Trophoblast cell (in vitro differentiated cells and primary cell): Measurements from ENCODE around the gene TMEM176A.

ENCODE experiments used
- DNase-seq, 2 donors: peaks; one replicate each; pipeline ENCODE4 v3.0.0-alpha.2; 2016
- H2AFZ ChIP-seq: 2 replicates; pipeline ENCODE4 v1.6.1; 2013; ENCODE audit warnings: low read length, moderate library complexity, mild to moderate bottlenecking; ENCODE audit not compliant: insufficient read depth, poor library complexity
- H2AK5ac ChIP-seq: 2 replicates; pipeline ENCODE4 v1.6.1; 2013; ENCODE audit warnings: mild to moderate bottlenecking, low read length
- H2BK120ac ChIP-seq: 2 replicates; pipeline ENCODE4 v1.6.1; 2013; ENCODE audit warnings: low read length, mild to moderate bottlenecking, moderate library complexity; ENCODE audit not compliant: insufficient read depth, poor library complexity
- H2BK12ac ChIP-seq: 2 replicates; pipeline ENCODE4 v1.6.1; 2013; ENCODE audit warnings: mild to moderate bottlenecking, low read length, moderate library complexity
- H2BK5ac ChIP-seq: 2 replicates; pipeline ENCODE4 v1.6.1; 2013; ENCODE audit warnings: low read length, low read depth, moderate library complexity, mild to moderate bottlenecking; ENCODE audit not compliant: poor library complexity
- H3K14ac ChIP-seq: 2 replicates; pipeline ENCODE4 v1.6.1; 2013; ENCODE audit warnings: mild to moderate bottlenecking, low read length
- H3K18ac ChIP-seq: 2 replicates; pipeline ENCODE4 v1.6.1; 2013; ENCODE audit warnings: mild to moderate bottlenecking, low read length
- H3K23ac ChIP-seq: 2 replicates; pipeline ENCODE4 v1.6.1; 2013; ENCODE audit warnings: low read length
- H3K27ac ChIP-seq: 2 replicates; pipeline ENCODE4 v1.5.1; 2013; ENCODE audit warnings: low read depth, mild to moderate bottlenecking, inconsistent platforms, low read length, moderate library complexity
- H3K27me3 ChIP-seq: 2 replicates; pipeline ENCODE4 v1.6.1; 2013; ENCODE audit warnings: inconsistent platforms, mild to moderate bottlenecking, low read length, moderate library complexity; ENCODE audit not compliant: insufficient read depth
- H3K36me3 ChIP-seq, 2 experiments: 1 replicate in 1 of 2; 2 replicates in 1 of 2; pipeline ENCODE4 v1.6.1; 2013; ENCODE audit warnings: low read length in 2 of 2, mild to moderate bottlenecking in 2 of 2, moderate library complexity in 1 of 2; ENCODE audit not compliant: insufficient read depth in 2 of 2, control insufficient read depth in 1 of 2
- H3K4ac ChIP-seq: 2 replicates; pipeline ENCODE4 v1.6.1; 2013; ENCODE audit warnings: low read depth, mild to moderate bottlenecking, low read length, moderate library complexity
- H3K4me1 ChIP-seq, 2 experiments: 1 replicate in 1 of 2; 2 replicates in 1 of 2; pipeline ENCODE4 v1.6.1; 2013; ENCODE audit warnings: low read length in 2 of 2, mild to moderate bottlenecking in 2 of 2, moderate library complexity in 1 of 2; ENCODE audit not compliant: insufficient read depth in 2 of 2, control insufficient read depth in 1 of 2
- H3K4me2 ChIP-seq: 2 replicates; pipeline ENCODE4 v1.6.1; 2013; ENCODE audit warnings: inconsistent platforms, mild to moderate bottlenecking, low read length, moderate library complexity
- H3K4me3 ChIP-seq: 2 replicates; pipeline ENCODE4 v1.5.1; 2013; ENCODE audit warnings: mild to moderate bottlenecking, low read depth, low read length, inconsistent platforms
- H3K79me1 ChIP-seq: one replicate; pipeline ENCODE4 v1.6.1; 2013; ENCODE audit warnings: low read length
- H3K79me2 ChIP-seq: 2 replicates; pipeline ENCODE4 v1.6.1; 2013; ENCODE audit warnings: low read length, mild to moderate bottlenecking; ENCODE audit not compliant: control insufficient read depth, insufficient read depth, poor library complexity
- H3K9ac ChIP-seq: 2 replicates; pipeline ENCODE4 v1.6.1; 2013; ENCODE audit warnings: mild to moderate bottlenecking, low read length
- H3K9me3 ChIP-seq: 2 replicates; pipeline ENCODE4 v1.6.1; 2013; ENCODE audit warnings: low read depth, mild to moderate bottlenecking, control low read depth, inconsistent platforms, low read length; ENCODE audit not compliant: insufficient read depth
- H4K12ac ChIP-seq: 2 replicates; pipeline ENCODE4 v1.6.1; 2013; ENCODE audit warnings: low read depth, mild to moderate bottlenecking, low read length, moderate library complexity
- H4K8ac ChIP-seq: 2 replicates; pipeline ENCODE4 v1.6.1; 2013; ENCODE audit warnings: low read depth, mild to moderate bottlenecking, low read length, moderate library complexity
- H4K91ac ChIP-seq: one replicate; pipeline ENCODE4 v1.6.1; 2013; ENCODE audit warnings: low read depth, mild to moderate bottlenecking, low read length, moderate library complexity
- WGBS: extraction: QIAGEN DNeasy Blood & Tissue Kit; methylation state at CpG from one replicate; pipeline ENCODE4 v1.1.7; 2013; ENCODE audit warnings: missing lambda C conversion rate; ENCODE audit not compliant: insufficient read length, insufficient coverage; ENCODE audit errors: extremely low coverage; 5-methylcytosine and 5-hydroxymethylcytosine counted together

TMEM176A gene

GRCh38 chr7:150835019-150835418 lies 34.5 kb downstream of the TMEM176A start:
- Histone ChIP-seq H3K27ac (no peak overlapping the region), H3K9ac (no peak overlapping the region), H3K4me3 (no peak overlapping the region), H3K4me2 (no peak overlapping the region), H4K12ac (no peak overlapping the region), H2BK12ac (no peak overlapping the region), H3K18ac (no peak overlapping the region), H3K23ac (no peak overlapping the region), H4K91ac (no peak overlapping the region), H2BK120ac (no peak overlapping the region), H2AFZ (no peak overlapping the region), H3K14ac (no peak overlapping the region), H3K79me2 (no peaks in the 10 kb centered on the region), H3K79me1 (no peaks in the 10 kb centered on the region), H3K4me1 (peaks cover 0 to 3% of the 10 kb centered on the region in 2 experiments), H3K27me3 (no peaks in the 10 kb centered on the region), H2BK5ac (no peak overlapping the region), H2AK5ac (no peak overlapping the region), H3K36me3 (no peaks in the 10 kb centered on the region), H4K8ac (no peak overlapping the region), H3K4ac (no peak overlapping the region), H3K9me3 (no peaks in the 10 kb centered on the region)
- DNase-seq, result no peak
- WGBS, result no CpG with 5 or more reads among the region's 1 CpG

GRCh38 chr7:150835702-150836280 lies 35.2 kb downstream of the TMEM176A start:
- H3K18ac ChIP-seq, result no peak overlapping the region
- H3K4me2 ChIP-seq, result no peak overlapping the region
- H2AFZ ChIP-seq, result no peak overlapping the region
- no peak overlapping the region for H2AK5ac ChIP-seq
- H2BK5ac ChIP-seq, result no peak overlapping the region
- no peak overlapping the region for H3K14ac ChIP-seq
- H3K79me2 ChIP-seq, result no peaks in the 10 kb centered on the region
- H4K12ac ChIP-seq, result no peak overlapping the region
- H3K4me1 ChIP-seq, result peaks cover 0 to 3% of the 10 kb centered on the region in 2 experiments
- H2BK12ac ChIP-seq, result no peak overlapping the region
- no peak overlapping the region for H3K4me3 ChIP-seq
- no peak overlapping the region for H4K91ac ChIP-seq
- DNase-seq, result peak in 1 of 2 donors; percentile 73
- no peak overlapping the region for H3K23ac ChIP-seq
- no peaks in the 10 kb centered on the region for H3K36me3 ChIP-seq
- no peak overlapping the region for H4K8ac ChIP-seq
- no peaks in the 10 kb centered on the region for H3K9me3 ChIP-seq
- no peak overlapping the region for H3K9ac ChIP-seq
- H3K27me3 ChIP-seq, result no peaks in the 10 kb centered on the region
- no CpG with 5 or more reads among the region's 6 CpGs for WGBS
- H3K4ac ChIP-seq, result no peak overlapping the region
- no peak overlapping the region for H3K27ac ChIP-seq
- no peaks in the 10 kb centered on the region for H3K79me1 ChIP-seq
- no peak overlapping the region for H2BK120ac ChIP-seq

DNA sequence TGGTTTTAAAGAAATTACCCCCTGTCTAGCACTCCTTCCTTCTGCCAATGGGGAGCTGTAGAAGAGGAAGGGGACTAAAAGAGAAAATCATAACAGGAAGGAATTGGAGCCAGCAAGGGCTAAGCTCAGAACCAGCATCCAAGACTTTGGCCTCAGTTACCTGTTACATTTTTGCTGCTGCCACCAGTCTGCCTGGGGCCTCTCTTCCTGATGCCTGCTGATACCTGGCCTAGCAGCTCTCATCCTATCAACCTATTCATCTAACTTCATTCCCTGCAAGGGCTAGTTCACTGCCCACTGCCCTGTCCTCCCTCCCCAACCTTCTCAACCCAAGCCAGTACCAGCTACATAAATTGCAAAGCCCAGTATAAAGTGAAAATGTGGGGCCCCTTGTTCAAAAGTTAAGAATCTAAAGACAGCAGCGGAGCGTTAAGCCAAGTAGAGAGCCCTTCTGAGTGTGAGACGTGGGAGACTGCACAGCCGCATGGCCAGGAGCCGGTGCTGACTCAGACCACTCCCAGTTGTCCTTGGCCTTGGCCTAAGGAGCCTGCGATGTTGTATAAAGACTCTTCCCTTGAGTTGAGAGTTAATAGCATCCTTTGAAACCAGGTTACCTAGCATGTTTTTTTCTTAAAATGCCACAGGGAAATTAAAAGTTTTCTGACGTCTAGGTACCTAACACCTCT lies 38.5 kb downstream of the TMEM176A start:
- H2BK12ac ChIP-seq, result no peak overlapping the region

GRCh38 chr7:150842018-150842417 lies 41.4 kb downstream of the TMEM176A start:
- Histone ChIP-seq H3K14ac (no peak overlapping the region), H3K9me3 (peaks cover 3% of the 10 kb centered on the region), H3K4ac (no peak overlapping the region), H3K27ac (no peak overlapping the region), H4K91ac (no peak overlapping the region), H3K23ac (no peak overlapping the region), H4K8ac (no peak overlapping the region), H2BK12ac (no peak overlapping the region), H3K4me1 (peaks cover 0 to 3% of the 10 kb centered on the region in 2 experiments), H2BK5ac (no peak overlapping the region), H3K79me2 (no peaks in the 10 kb centered on the region), H3K18ac (no peak overlapping the region), H3K9ac (no peak overlapping the region), H3K4me2 (no peak overlapping the region), H2AFZ (no peak overlapping the region), H3K27me3 (no peaks in the 10 kb centered on the region), H3K79me1 (no peaks in the 10 kb centered on the region), H2AK5ac (no peak overlapping the region), H4K12ac (no peak overlapping the region), H2BK120ac (no peak overlapping the region), H3K4me3 (no peak overlapping the region), H3K36me3 (no peaks in the 10 kb centered on the region)
- DNase-seq, result no peak
- no CpG with 5 or more reads among the region's 3 CpGs for WGBS

More for the DNA sequence above, 38.5 kb downstream of the TMEM176A start:
- no peaks in the 10 kb centered on the region for H3K79me2 ChIP-seq
- no peaks in the 10 kb centered on the region for H3K27me3 ChIP-seq
- WGBS, result no CpG with 5 or more reads among the region's 7 CpGs
- H3K18ac ChIP-seq, result no peak overlapping the region
- no peak overlapping the region for H3K23ac ChIP-seq
- no peak overlapping the region for H3K4me3 ChIP-seq
- H3K36me3 ChIP-seq, result no peaks in the 10 kb centered on the region
- no peak overlapping the region for H2BK120ac ChIP-seq
- no peak overlapping the region for H3K9ac ChIP-seq
- H3K14ac ChIP-seq, result no peak overlapping the region
- no peak overlapping the region for H4K91ac ChIP-seq
- H3K27ac ChIP-seq, result no peak overlapping the region
- H4K12ac ChIP-seq, result no peak overlapping the region
- H3K4me1 ChIP-seq, result peaks cover 0 to 3% of the 10 kb centered on the region in 2 experiments
- no peak overlapping the region for H3K4me2 ChIP-seq
- peak; percentile 72 to 81 for DNase-seq
- H3K79me1 ChIP-seq, result no peaks in the 10 kb centered on the region
- H4K8ac ChIP-seq, result no peak overlapping the region
- no peak overlapping the region for H2AK5ac ChIP-seq
- H3K4ac ChIP-seq, result no peak overlapping the region
- H2AFZ ChIP-seq, result no peak overlapping the region
- no peak overlapping the region for H2BK5ac ChIP-seq
- peaks cover 3% of the 10 kb centered on the region for H3K9me3 ChIP-seq
